ENCODE data around the gene GRID2. TPM values are rescaled to one million over a fixed set of nuclear protein-coding genes. Genes with fewer than 3 reads are reported as not detected.

GRID2 gene
- total and polyA plus RNA-seq, 4 donors: under 0.01 to 0.02 TPM; not detected in 2

DNA sequence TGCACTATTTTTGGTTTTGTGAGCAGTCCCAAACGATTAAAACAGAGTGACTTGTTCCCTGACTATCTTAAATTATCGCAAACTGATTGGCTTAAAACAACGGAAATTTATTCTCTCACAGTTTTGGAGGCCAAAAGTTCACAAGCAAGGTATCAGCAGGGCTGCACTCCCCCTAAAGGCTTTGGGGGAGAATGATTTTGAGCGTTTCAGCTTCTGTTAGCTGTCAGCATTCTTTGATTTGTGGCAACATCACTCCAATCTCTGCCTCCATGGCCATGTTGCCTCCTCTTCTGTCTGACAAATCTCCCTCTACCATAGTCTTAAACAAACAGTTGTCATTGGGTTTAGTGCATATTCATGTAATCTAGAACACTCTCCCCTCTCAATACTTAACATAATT, 1065.2 kb downstream of the GRID2 start:
- H3K4me1 ChIP-seq (ENCODE audit: control insufficient read depth in 4 of 4, insufficient read depth in 4 of 4, low read length in 3 of 4): no peaks in the 10 kb centered on the region
- WGBS: 58% methylated on average over 4 of the region's 4 CpGs
- TF ChIP-seq, protein P1, sequence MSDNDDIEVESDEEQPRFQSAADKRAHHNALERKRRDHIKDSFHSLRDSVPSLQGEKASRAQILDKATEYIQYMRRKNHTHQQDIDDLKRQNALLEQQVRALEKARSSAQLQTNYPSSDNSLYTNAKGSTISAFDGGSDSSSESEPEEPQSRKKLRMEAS (IDR thresholded peaks at IDR 0.05): no peak
- TF ChIP-seq, protein P2, sequence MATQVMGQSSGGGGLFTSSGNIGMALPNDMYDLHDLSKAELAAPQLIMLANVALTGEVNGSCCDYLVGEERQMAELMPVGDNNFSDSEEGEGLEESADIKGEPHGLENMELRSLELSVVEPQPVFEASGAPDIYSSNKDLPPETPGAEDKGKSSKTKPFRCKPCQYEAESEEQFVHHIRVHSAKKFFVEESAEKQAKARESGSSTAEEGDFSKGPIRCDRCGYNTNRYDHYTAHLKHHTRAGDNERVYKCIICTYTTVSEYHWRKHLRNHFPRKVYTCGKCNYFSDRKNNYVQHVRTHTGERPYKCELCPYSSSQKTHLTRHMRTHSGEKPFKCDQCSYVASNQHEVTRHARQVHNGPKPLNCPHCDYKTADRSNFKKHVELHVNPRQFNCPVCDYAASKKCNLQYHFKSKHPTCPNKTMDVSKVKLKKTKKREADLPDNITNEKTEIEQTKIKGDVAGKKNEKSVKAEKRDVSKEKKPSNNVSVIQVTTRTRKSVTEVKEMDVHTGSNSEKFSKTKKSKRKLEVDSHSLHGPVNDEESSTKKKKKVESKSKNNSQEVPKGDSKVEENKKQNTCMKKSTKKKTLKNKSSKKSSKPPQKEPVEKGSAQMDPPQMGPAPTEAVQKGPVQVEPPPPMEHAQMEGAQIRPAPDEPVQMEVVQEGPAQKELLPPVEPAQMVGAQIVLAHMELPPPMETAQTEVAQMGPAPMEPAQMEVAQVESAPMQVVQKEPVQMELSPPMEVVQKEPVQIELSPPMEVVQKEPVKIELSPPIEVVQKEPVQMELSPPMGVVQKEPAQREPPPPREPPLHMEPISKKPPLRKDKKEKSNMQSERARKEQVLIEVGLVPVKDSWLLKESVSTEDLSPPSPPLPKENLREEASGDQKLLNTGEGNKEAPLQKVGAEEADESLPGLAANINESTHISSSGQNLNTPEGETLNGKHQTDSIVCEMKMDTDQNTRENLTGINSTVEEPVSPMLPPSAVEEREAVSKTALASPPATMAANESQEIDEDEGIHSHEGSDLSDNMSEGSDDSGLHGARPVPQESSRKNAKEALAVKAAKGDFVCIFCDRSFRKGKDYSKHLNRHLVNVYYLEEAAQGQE (IDR thresholded peaks at IDR 0.05): no peak
- TF ChIP-seq HNF4G (IDR thresholded peaks at IDR 0.05) (no peak), RAD21 (IDR thresholded peaks at IDR 0.05) (no peak), YY1 (IDR thresholded peaks at IDR 0.05) (no peak), FOXA2 (IDR thresholded peaks at IDR 0.05) (no peak), HNF4A (conservative IDR thresholded peaks at IDR 0.05) (no peak), NR2F2 (IDR thresholded peaks at IDR 0.05) (no peak), GABPA (IDR thresholded peaks at IDR 0.05 in 1 of 2, conservative IDR thresholded peaks at IDR 0.05 in 1 of 2) (no peak), JUND (IDR thresholded peaks at IDR 0.05) (no peak), TAF1 (conservative IDR thresholded peaks at IDR 0.05) (no peak), FOXA1 (IDR thresholded peaks at IDR 0.05) (no peak), SP1 (IDR thresholded peaks at IDR 0.05) (no peak), EGR1 (IDR thresholded peaks at IDR 0.05; ENCODE audit: low read depth in 2 of 2) (no peak)
- TF ChIP-seq, protein P3, sequence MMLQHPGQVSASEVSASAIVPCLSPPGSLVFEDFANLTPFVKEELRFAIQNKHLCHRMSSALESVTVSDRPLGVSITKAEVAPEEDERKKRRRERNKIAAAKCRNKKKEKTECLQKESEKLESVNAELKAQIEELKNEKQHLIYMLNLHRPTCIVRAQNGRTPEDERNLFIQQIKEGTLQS (IDR thresholded peaks at IDR 0.05): no peak
- TF ChIP-seq, protein P4, sequence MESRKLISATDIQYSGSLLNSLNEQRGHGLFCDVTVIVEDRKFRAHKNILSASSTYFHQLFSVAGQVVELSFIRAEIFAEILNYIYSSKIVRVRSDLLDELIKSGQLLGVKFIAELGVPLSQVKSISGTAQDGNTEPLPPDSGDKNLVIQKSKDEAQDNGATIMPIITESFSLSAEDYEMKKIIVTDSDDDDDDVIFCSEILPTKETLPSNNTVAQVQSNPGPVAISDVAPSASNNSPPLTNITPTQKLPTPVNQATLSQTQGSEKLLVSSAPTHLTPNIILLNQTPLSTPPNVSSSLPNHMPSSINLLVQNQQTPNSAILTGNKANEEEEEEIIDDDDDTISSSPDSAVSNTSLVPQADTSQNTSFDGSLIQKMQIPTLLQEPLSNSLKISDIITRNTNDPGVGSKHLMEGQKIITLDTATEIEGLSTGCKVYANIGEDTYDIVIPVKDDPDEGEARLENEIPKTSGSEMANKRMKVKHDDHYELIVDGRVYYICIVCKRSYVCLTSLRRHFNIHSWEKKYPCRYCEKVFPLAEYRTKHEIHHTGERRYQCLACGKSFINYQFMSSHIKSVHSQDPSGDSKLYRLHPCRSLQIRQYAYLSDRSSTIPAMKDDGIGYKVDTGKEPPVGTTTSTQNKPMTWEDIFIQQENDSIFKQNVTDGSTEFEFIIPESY (IDR thresholded peaks at IDR 0.05): no peak
- TF ChIP-seq, protein P5, sequence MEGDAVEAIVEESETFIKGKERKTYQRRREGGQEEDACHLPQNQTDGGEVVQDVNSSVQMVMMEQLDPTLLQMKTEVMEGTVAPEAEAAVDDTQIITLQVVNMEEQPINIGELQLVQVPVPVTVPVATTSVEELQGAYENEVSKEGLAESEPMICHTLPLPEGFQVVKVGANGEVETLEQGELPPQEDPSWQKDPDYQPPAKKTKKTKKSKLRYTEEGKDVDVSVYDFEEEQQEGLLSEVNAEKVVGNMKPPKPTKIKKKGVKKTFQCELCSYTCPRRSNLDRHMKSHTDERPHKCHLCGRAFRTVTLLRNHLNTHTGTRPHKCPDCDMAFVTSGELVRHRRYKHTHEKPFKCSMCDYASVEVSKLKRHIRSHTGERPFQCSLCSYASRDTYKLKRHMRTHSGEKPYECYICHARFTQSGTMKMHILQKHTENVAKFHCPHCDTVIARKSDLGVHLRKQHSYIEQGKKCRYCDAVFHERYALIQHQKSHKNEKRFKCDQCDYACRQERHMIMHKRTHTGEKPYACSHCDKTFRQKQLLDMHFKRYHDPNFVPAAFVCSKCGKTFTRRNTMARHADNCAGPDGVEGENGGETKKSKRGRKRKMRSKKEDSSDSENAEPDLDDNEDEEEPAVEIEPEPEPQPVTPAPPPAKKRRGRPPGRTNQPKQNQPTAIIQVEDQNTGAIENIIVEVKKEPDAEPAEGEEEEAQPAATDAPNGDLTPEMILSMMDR (IDR thresholded peaks at IDR 0.05; ENCODE audit: low read depth, low read length, missing input control): no peak
- H3K4me3 ChIP-seq (ENCODE audit: low read depth in 1 of 3, low read length in 3 of 3): no peak overlapping the region
- DNase-seq (ENCODE audit: low spot score): no peak
- no peak overlapping the region for H3K9ac ChIP-seq (ENCODE audit: low read depth in 1 of 2, low read length in 2 of 2)
- no peaks in the 10 kb centered on the region for H3K27me3 ChIP-seq (ENCODE audit: control insufficient read depth in 4 of 4, insufficient read depth in 4 of 4, low read length in 3 of 4)
- H3K9me3 ChIP-seq (ENCODE audit: control insufficient read depth in 4 of 4, low read length in 3 of 4): no peaks in the 10 kb centered on the region
- H3K36me3 ChIP-seq (ENCODE audit: control insufficient read depth in 4 of 4, insufficient read depth in 3 of 4, low read depth in 1 of 4, low read length in 3 of 4): no peaks in the 10 kb centered on the region
- H3K27ac ChIP-seq (ENCODE audit: low read depth in 1 of 2, low read length in 2 of 2): no peak overlapping the region

DNA sequence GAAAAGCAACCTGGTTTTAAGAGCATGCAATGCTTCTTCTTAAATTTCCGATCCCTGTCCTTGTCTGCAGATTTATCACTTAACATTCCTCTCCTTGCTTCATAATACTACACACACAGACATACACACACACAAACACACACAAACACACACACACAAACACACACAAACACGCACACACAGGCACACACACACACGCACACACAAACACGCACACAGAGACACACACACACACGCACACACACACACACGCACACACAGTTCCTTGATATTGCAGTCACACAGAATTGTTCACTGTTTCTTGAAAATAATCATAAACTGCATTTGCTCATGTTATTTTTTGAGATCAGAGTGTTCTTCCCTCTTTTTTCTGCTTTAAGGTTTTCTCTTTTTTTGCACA, 1066.5 kb downstream of the GRID2 start:
- no peak for DNase-seq (ENCODE audit: low spot score)
- TF ChIP-seq, protein P2 (IDR thresholded peaks at IDR 0.05): no peak
- TF ChIP-seq YY1 (IDR thresholded peaks at IDR 0.05) (no peak), EGR1 (IDR thresholded peaks at IDR 0.05; ENCODE audit: low read depth in 2 of 2) (no peak), RXRA (IDR thresholded peaks at IDR 0.05) (no peak), SP1 (IDR thresholded peaks at IDR 0.05) (no peak), FOXA2 (IDR thresholded peaks at IDR 0.05) (no peak), HNF4G (IDR thresholded peaks at IDR 0.05) (no peak)
- H3K9me3 ChIP-seq (ENCODE audit: control insufficient read depth in 4 of 4, low read length in 3 of 4): no peaks in the 10 kb centered on the region
- no peak overlapping the region for H3K9ac ChIP-seq (ENCODE audit: low read depth in 1 of 2, low read length in 2 of 2)
- H3K4me1 ChIP-seq (ENCODE audit: control insufficient read depth in 4 of 4, insufficient read depth in 4 of 4, low read length in 3 of 4): no peaks in the 10 kb centered on the region
- H3K27ac ChIP-seq (ENCODE audit: low read depth in 1 of 2, low read length in 2 of 2): no peak overlapping the region
- H3K36me3 ChIP-seq (ENCODE audit: control insufficient read depth in 4 of 4, insufficient read depth in 3 of 4, low read depth in 1 of 4, low read length in 3 of 4): no peaks in the 10 kb centered on the region
- 85% methylated on average over 6 of the region's 6 CpGs for WGBS
- no peak overlapping the region for H3K4me3 ChIP-seq (ENCODE audit: low read depth in 1 of 3, low read length in 3 of 3)
- no peaks in the 10 kb centered on the region for H3K27me3 ChIP-seq (ENCODE audit: control insufficient read depth in 4 of 4, insufficient read depth in 4 of 4, low read length in 3 of 4)

All from liver (tissue), 9 donors.